Heart left ventricle (tissue), 13 donors: ENCODE results near the gene ADCK1.

Experiments
- POLR2A ChIP-seq, 2 donors: fragments of 450-650 bp; IDR thresholded peaks; one replicate each; pipeline ENCODE4 v1.6.1; 2017; ENCODE audit warnings: antibody characterized with exemption in 2 of 2, mild to moderate bottlenecking in 2 of 2, moderate library complexity in 2 of 2
- TF ChIP-seq, protein P1 (sequence below), 12 donors: fragments of 200-600 bp; sonication (generic) in 4 of 12; IDR thresholded peaks; one replicate each; pipeline versions ENCODE4 v1.5.0 to v1.8.0; 2018 to 2022; ENCODE audit warnings: antibody characterized with exemption in 12 of 12, mild to moderate bottlenecking in 5 of 12
- donor health status: ischemic (EF 13 %, LVEDD 7.1; RV severe dilation, severe dysfunction).
- donor health status: DM: no; HTN: yes; CAD: no.
- donor health status: DM: no; HTN: no; CAD: no.
- donor health status: ischemic (EF 25% LVEDD 6.9; RV normal size, moderate dysfunction).
- donor health status: ischemic (EF 25% LVEDD 5.7; RV mildly dilated, moderate dysfunction).
- donor health status: ischemic (EF 35%, LVEDD 5.7; RV mildly dilated, moderate dysfunction).
- donor health status: nonischemic (EF 11% LVEDD 7.7; RV severe dilation, severe dysfunction).
- donor health status: DM: yes; HTN: yes; CAD: no.
- donor health status: PGD.
- donor health status: ischemic (EF 29% LVEDD 5.4; RV normal size, mild dysfunction).
- donor health status: nonischemic (EF 23%, LVEDD 6.1; RV moderate dilation, normal function).

- TF ChIP-seq, protein P1, sequence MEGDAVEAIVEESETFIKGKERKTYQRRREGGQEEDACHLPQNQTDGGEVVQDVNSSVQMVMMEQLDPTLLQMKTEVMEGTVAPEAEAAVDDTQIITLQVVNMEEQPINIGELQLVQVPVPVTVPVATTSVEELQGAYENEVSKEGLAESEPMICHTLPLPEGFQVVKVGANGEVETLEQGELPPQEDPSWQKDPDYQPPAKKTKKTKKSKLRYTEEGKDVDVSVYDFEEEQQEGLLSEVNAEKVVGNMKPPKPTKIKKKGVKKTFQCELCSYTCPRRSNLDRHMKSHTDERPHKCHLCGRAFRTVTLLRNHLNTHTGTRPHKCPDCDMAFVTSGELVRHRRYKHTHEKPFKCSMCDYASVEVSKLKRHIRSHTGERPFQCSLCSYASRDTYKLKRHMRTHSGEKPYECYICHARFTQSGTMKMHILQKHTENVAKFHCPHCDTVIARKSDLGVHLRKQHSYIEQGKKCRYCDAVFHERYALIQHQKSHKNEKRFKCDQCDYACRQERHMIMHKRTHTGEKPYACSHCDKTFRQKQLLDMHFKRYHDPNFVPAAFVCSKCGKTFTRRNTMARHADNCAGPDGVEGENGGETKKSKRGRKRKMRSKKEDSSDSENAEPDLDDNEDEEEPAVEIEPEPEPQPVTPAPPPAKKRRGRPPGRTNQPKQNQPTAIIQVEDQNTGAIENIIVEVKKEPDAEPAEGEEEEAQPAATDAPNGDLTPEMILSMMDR (IDR thresholded peaks at IDR 0.05), result no peak
- no peak for TF ChIP-seq POLR2A (IDR thresholded peaks at IDR 0.05)
Observed at GRCh38 chr14:77947372-77947771, 147.5 kb downstream of the ADCK1 start.
